Panc1 (cell line): ENCODE results near the gene PLCB4. TPM values are rescaled to one million over a fixed set of nuclear protein-coding genes. Genes with fewer than 3 reads are reported as not detected.

Experiments
- ATAC-seq: fragments of 200-7000 bp; cut with Tn5 transposase; 2 replicates; pipeline ENCODE4 v1.9.1; 2020; ENCODE audit warnings: mild to moderate bottlenecking, moderate library complexity
- BruUV-seq: library from RNA; stranded (reverse); fragments of 400-500 nt; replicated peaks from 2 replicates; lab custom pipeline; 2021; lab: Mats Ljungman, UMichigan
- CTCF ChIA-PET: fragments of 300-600 bp; sonication (Branson Sonifier 250); formaldehyde crosslinking; loops from one replicate; lab custom pipeline; 2022; ENCODE audit warnings: antibody characterized with exemption; lab: Charles Lee
- POLR2A ChIA-PET: fragments of 300-600 bp; sonication (Branson Sonifier 250); formaldehyde crosslinking; loops from one replicate; lab custom pipeline; 2022; ENCODE audit warnings: antibody characterized with exemption; lab: Charles Lee
- DNase-seq: peaks from one replicate; pipeline ENCODE4 v3.0.0-alpha.2; 2010; ENCODE audit warnings: low read depth, low spot score
- H3K27ac ChIP-seq: 2 replicates; pipeline ENCODE4 v1.5.1; 2011; ENCODE audit warnings: mild to moderate bottlenecking, low read length, inconsistent platforms
- H3K27me3 ChIP-seq: fragments of 200-500 bp; sonication (Bioruptor generic); 2 replicates; pipeline ENCODE4 v1.6.0; 2014; ENCODE audit warnings: low read length, inconsistent platforms; ENCODE audit not compliant: control insufficient read depth, insufficient read depth
- H3K36me3 ChIP-seq: fragments of 200-500 bp; sonication (Bioruptor generic); 2 replicates; pipeline ENCODE4 v1.5.1; 2014; ENCODE audit warnings: inconsistent platforms, mild to moderate bottlenecking, low read length, moderate library complexity; ENCODE audit not compliant: control insufficient read depth, insufficient read depth
- H3K4me1 ChIP-seq: 2 replicates; pipeline ENCODE4 v1.5.1; 2011; ENCODE audit warnings: inconsistent platforms, mild to moderate bottlenecking, low read length, moderate library complexity; ENCODE audit not compliant: control insufficient read depth, insufficient read depth
- H3K4me3 ChIP-seq, 2 experiments: 2 replicates each; pipeline ENCODE4 v1.5.1; 2011 to 2012; ENCODE audit warnings: low read depth in 2 of 2, low read length in 2 of 2, mild to moderate bottlenecking in 2 of 2, inconsistent platforms in 1 of 2, moderate library complexity in 1 of 2
- H3K9me3 ChIP-seq: fragments of 200-500 bp; sonication (Bioruptor generic); 2 replicates; pipeline ENCODE4 v1.5.1; 2014; ENCODE audit warnings: low read depth, mild to moderate bottlenecking, inconsistent platforms, low read length, moderate library complexity; ENCODE audit not compliant: control insufficient read depth, insufficient read depth
- POLR2AphosphoS5 ChIP-seq: IDR thresholded peaks from 2 replicates; pipeline ENCODE4 v1.6.1; 2012; ENCODE audit warnings: mild to moderate bottlenecking, low read depth, low read length, moderate library complexity
- SIN3A ChIP-seq: IDR thresholded peaks from 2 replicates; pipeline ENCODE4 v1.6.1; 2012; ENCODE audit warnings: low read depth, mild to moderate bottlenecking, low read length, moderate library complexity, borderline replicate concordance; ENCODE audit not compliant: insufficient read depth
- TCF7L2 ChIP-seq: IDR thresholded peaks from 2 replicates; pipeline ENCODE4 v1.6.1; 2011; ENCODE audit warnings: mild to moderate bottlenecking, low read depth, low read length, inconsistent platforms
- in situ Hi-C: cut with HindIII; loops from 2 replicates; pipeline ENCODE4 v1.10.0; 2016; ENCODE audit warnings: low sequenced_read_pairs, low pct_unique_long_range_greater_than_20kb
- intact Hi-C: fragments of 100-400 bp; cut with micrococcal nuclease; formaldehyde crosslinking; loops from one replicate; pipeline ENCODE4 v1.10.0; 2022; ENCODE audit not compliant: unreplicated experiment
- total RNA-seq: library from RNA; stranded (reverse); gene quantifications from one replicate; pipeline ENCODE4 v1.2.1, GENCODE V29; 2021; ENCODE audit not compliant: unreplicated experiment
- TF ChIP-seq, protein P1 (sequence below): fragments of 450-650 bp; IDR thresholded peaks from 2 replicates; pipeline ENCODE4 v1.5.1; 2017; ENCODE audit warnings: mild to moderate bottlenecking
- TF ChIP-seq, protein P2 (sequence below), 2 experiments: IDR thresholded peaks; 2 replicates each; pipeline ENCODE4 v1.6.1; 2011 to 2012; ENCODE audit warnings: low read depth in 2 of 2, control low read depth in 1 of 2, low read length in 1 of 2, mild to moderate bottlenecking in 1 of 2, moderate library complexity in 1 of 2; ENCODE audit not compliant: insufficient read depth in 1 of 2

Gene PLCB4
- total RNA-seq, 1 experiment from 2014 or later, result 1.5 TPM

DNA sequence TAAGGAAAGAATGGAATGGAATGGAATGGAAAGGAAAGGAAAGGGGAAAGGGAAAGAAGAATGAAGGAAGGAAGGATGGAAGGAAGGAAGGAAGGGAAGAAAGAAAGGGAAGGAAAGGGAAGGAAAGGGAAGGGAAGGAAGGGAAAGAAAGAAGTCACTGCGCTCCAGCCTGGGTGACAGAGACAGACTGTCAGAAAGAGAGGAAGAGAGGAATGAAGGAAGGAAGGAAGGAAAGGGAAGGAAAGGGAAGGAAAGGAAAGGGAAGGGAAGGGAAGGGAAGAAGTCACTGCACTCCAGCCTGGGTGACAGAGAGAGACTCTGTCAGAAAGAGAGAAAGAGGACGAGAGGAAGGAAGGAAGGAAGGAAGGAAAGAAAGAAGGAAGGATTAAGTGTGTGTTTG lies 224.3 kb downstream of the PLCB4 start:
- Histone ChIP-seq H3K4me3 (no peak overlapping the region), H3K4me1 (no peaks in the 10 kb centered on the region)
- intact Hi-C loops, result no loop called here

DNA sequence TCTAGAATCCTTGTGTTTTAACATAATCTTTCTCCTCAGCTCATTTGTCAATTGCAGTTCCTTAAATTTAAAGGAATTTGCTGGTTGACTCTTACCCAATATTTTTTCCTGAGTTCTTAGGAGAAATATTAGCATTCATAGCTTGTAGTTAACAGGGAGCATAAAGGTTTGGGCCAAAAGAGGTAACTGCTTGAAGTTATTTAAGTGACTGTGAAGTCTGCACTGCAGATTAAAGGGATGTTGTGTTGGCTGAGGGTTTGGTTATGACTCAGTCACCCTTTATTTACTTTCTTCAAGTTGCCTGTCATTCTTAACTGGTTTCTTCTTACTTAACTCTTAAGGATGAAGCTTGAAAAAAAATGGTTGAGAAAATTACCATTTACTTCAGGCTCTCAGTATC lies 225.2 kb downstream of the PLCB4 start:
- no peaks in the 10 kb centered on the region for H3K36me3 ChIP-seq
- intact Hi-C loops (no loop called here), in situ Hi-C loops (no loop called here)
- DNase-seq (no peak), ATAC-seq (no peak)
- ChIA-PET CTCF (no interaction called here), POLR2A (no interaction called here)
- H3K4me3 ChIP-seq, result no peak overlapping the region
- no TSS peak for BruUV-seq
- no peak overlapping the region for H3K27ac ChIP-seq
- no peaks in the 10 kb centered on the region for H3K4me1 ChIP-seq
- no peak for TF ChIP-seq TCF7L2
- TF ChIP-seq, protein P1, sequence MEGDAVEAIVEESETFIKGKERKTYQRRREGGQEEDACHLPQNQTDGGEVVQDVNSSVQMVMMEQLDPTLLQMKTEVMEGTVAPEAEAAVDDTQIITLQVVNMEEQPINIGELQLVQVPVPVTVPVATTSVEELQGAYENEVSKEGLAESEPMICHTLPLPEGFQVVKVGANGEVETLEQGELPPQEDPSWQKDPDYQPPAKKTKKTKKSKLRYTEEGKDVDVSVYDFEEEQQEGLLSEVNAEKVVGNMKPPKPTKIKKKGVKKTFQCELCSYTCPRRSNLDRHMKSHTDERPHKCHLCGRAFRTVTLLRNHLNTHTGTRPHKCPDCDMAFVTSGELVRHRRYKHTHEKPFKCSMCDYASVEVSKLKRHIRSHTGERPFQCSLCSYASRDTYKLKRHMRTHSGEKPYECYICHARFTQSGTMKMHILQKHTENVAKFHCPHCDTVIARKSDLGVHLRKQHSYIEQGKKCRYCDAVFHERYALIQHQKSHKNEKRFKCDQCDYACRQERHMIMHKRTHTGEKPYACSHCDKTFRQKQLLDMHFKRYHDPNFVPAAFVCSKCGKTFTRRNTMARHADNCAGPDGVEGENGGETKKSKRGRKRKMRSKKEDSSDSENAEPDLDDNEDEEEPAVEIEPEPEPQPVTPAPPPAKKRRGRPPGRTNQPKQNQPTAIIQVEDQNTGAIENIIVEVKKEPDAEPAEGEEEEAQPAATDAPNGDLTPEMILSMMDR, result no peak
- TF ChIP-seq, protein P2, sequence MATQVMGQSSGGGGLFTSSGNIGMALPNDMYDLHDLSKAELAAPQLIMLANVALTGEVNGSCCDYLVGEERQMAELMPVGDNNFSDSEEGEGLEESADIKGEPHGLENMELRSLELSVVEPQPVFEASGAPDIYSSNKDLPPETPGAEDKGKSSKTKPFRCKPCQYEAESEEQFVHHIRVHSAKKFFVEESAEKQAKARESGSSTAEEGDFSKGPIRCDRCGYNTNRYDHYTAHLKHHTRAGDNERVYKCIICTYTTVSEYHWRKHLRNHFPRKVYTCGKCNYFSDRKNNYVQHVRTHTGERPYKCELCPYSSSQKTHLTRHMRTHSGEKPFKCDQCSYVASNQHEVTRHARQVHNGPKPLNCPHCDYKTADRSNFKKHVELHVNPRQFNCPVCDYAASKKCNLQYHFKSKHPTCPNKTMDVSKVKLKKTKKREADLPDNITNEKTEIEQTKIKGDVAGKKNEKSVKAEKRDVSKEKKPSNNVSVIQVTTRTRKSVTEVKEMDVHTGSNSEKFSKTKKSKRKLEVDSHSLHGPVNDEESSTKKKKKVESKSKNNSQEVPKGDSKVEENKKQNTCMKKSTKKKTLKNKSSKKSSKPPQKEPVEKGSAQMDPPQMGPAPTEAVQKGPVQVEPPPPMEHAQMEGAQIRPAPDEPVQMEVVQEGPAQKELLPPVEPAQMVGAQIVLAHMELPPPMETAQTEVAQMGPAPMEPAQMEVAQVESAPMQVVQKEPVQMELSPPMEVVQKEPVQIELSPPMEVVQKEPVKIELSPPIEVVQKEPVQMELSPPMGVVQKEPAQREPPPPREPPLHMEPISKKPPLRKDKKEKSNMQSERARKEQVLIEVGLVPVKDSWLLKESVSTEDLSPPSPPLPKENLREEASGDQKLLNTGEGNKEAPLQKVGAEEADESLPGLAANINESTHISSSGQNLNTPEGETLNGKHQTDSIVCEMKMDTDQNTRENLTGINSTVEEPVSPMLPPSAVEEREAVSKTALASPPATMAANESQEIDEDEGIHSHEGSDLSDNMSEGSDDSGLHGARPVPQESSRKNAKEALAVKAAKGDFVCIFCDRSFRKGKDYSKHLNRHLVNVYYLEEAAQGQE (IDR thresholded peaks at IDR 0.05; ENCODE audit: insufficient read depth in 1 of 2, low read depth in 2 of 2, low read length in 1 of 2), result no peak
- TF ChIP-seq SIN3A, result no peak
- no peak for TF ChIP-seq POLR2AphosphoS5
- H3K9me3 ChIP-seq, result no peaks in the 10 kb centered on the region
- no peaks in the 10 kb centered on the region for H3K27me3 ChIP-seq

More for the DNA sequence above, 224.3 kb downstream of the PLCB4 start:
- Histone ChIP-seq H3K36me3 (no peaks in the 10 kb centered on the region), H3K27me3 (no peaks in the 10 kb centered on the region), H3K9me3 (no peaks in the 10 kb centered on the region; the same call in 1 of the 2 replicates), H3K27ac (no peak overlapping the region)
- ChIA-PET CTCF (no interaction called here), POLR2A (no interaction called here)
- no peak for DNase-seq
- TF ChIP-seq TCF7L2, result no peak
- TF ChIP-seq, protein P2 (IDR thresholded peaks at IDR 0.05; ENCODE audit: insufficient read depth in 1 of 2, low read depth in 2 of 2, low read length in 1 of 2), result no peak
- TF ChIP-seq, protein P1, result no peak
- TF ChIP-seq SIN3A, result no peak
- TF ChIP-seq POLR2AphosphoS5, result no peak
- in situ Hi-C loops, result no loop called here
- BruUV-seq, result no TSS peak
- ATAC-seq, result no peak
